Measurements from ENCODE around the gene P2RX4.

- no peak for TF ChIP-seq CTCF (IDR thresholded peaks at IDR 0.05; ENCODE audit: low read depth, low read length, poor library complexity, severe bottlenecking)
- TF ChIP-seq EZH2phosphoT487 (IDR thresholded peaks at IDR 0.05; ENCODE audit: borderline replicate concordance, low read length): no peak
Observed at GRCh38 chr12:121203482-121203881, 6.4 kb upstream of the P2RX4 start.
